Loucy (cell line): ENCODE measurements around the gene SLC39A11.

Experiments
- EZH2phosphoT487 ChIP-seq: fragments of 200-600 bp; IDR thresholded peaks from 2 replicates; pipeline ENCODE4 v1.6.1; 2018; ENCODE audit warnings: antibody characterized with exemption, mild to moderate bottlenecking, moderate library complexity, borderline replicate concordance
- TF ChIP-seq, protein P1 (sequence below): fragments of 200-600 bp; sonication (generic); conservative IDR thresholded peaks from 2 replicates; pipeline ENCODE4 v1.5.1; 2014; ENCODE audit warnings: mild to moderate bottlenecking, antibody characterized with exemption, low read length

DNA sequence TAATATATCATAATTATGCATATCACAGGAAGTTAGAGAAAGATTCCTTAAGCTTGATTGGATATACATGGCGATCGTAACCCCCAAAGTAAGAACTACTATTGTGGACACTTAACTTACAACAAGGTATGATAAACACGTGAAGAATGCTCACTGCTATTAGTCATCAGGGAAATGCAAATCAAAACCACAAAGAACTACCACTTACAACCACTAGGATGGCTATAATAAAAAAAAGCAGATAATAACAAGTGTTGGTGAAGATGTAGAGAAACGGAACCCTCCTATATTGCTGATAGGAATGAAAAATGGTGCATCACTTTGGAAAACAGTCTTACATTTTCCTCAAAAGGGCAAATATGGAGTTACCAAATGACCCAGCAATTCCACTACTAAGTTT, 265.9 kb downstream of the SLC39A11 start:
- TF ChIP-seq, protein P1, sequence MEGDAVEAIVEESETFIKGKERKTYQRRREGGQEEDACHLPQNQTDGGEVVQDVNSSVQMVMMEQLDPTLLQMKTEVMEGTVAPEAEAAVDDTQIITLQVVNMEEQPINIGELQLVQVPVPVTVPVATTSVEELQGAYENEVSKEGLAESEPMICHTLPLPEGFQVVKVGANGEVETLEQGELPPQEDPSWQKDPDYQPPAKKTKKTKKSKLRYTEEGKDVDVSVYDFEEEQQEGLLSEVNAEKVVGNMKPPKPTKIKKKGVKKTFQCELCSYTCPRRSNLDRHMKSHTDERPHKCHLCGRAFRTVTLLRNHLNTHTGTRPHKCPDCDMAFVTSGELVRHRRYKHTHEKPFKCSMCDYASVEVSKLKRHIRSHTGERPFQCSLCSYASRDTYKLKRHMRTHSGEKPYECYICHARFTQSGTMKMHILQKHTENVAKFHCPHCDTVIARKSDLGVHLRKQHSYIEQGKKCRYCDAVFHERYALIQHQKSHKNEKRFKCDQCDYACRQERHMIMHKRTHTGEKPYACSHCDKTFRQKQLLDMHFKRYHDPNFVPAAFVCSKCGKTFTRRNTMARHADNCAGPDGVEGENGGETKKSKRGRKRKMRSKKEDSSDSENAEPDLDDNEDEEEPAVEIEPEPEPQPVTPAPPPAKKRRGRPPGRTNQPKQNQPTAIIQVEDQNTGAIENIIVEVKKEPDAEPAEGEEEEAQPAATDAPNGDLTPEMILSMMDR: no peak
- TF ChIP-seq EZH2phosphoT487: no peak
